ENCODE measurements around the gene RASAL2.
"Not testable (repeated sequence)": the region's sequence is repeated elsewhere in the genome, so short reads cannot be mapped to it uniquely, and the experiment has no call there.

DNA sequence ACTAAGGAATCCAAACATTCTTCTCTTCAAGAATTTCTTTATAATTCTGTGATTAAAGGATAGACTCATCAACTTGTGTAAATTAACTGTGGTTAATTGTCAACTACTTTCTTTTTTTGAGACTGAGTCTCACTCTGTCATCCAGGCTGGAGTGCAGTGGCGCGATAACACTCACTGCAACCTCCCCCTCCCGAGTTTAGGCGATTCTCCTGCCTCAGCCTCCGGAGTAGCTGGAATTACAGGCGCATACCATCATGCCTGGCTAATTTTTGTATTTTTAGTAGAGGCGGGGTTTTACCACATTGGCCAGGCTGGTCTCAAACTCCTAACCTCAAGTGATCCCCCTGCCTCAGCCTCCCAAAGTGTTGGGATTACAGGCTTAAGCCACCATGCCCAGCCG is 296.4 kb downstream of the RASAL2 start:
- TF ChIP-seq, protein P1, sequence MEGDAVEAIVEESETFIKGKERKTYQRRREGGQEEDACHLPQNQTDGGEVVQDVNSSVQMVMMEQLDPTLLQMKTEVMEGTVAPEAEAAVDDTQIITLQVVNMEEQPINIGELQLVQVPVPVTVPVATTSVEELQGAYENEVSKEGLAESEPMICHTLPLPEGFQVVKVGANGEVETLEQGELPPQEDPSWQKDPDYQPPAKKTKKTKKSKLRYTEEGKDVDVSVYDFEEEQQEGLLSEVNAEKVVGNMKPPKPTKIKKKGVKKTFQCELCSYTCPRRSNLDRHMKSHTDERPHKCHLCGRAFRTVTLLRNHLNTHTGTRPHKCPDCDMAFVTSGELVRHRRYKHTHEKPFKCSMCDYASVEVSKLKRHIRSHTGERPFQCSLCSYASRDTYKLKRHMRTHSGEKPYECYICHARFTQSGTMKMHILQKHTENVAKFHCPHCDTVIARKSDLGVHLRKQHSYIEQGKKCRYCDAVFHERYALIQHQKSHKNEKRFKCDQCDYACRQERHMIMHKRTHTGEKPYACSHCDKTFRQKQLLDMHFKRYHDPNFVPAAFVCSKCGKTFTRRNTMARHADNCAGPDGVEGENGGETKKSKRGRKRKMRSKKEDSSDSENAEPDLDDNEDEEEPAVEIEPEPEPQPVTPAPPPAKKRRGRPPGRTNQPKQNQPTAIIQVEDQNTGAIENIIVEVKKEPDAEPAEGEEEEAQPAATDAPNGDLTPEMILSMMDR (IDR thresholded peaks at IDR 0.05; ENCODE audit: low read depth, low read length), result not testable (repeated sequence)
- TF ChIP-seq EZH2phosphoT487 (IDR thresholded peaks at IDR 0.05; ENCODE audit: low read depth), result not testable (repeated sequence)
